Stimulated activated CD4-positive, alpha-beta T cell treated with anti-CD3 and anti-CD28 coated beads, Interleukin-1b, Interleukin-23, amount 100 ng/mL, for 4 hours (primary cell): ENCODE measurements around the gene MEPCE.

Source experiments
- DNase-seq, 2 donors: peaks; one replicate each; pipeline ENCODE4 v3.0.0-alpha.2; 2020; ENCODE audit warnings: low read depth in 2 of 2

The MEPCE gene

DNA sequence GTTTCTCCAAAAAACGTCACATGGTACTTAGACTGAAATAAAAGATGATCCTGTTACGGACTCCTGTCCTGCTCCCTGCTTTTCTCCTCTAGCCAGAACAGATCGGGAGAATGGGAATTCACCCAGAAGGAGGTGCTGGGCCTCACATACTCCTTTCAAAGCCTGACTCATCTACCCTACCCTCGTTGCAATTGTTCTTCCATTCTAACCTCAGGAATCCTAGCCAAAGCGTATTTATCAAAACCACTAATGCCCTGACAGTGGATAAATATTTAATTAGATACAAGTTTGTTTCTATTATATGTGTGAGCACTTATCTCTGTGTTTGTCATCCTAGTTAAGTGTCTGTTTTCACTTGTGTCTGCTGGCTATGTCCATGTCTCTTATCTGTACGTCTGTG, 22.9 kb upstream of the MEPCE start:
- DNase-seq, result no peak

DNA sequence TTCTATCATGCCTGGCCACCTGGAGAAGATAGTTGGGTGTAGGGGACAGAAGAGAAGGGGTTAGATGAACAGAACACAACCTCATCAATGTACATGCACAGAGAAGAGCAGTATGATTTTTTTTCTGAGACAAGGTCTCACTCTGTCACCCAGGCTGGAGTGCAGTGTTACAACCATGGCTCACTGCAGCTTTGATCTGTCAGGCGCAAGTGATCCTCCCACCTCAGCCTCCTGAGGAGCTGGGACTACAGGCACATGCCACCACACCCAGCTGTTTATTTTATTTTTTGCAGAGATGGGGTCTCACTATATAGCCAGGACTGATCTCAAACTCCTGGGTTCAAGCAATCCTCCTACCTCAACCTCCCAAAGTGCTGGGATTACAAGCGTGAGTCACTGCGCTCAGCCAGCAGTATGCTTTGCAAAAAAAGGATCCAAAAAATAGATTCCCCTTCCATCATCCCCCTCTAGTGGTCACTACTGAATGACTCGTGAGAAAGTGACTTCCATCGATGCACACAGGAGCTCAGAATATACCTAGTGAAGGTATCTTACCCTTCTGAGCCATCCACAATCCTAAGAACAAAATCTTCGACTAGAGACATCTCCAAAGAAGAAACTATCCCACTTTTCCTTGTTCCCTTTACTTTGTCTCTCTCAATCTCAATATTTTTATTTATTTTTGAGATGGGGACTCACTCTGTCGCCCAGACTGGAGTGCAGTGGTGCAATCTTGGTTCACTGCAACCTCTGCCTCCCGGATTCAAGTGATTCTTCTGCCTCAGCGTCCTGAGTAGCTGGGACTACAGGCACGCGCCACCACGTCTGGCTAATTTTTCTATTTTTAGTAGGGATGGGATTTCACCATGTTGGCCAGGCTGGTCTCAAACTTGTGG, 22.1 kb upstream of the MEPCE start:
- peak in 1 of 2 donors; percentile 41 for DNase-seq

GRCh38 chr7:100411101-100411500, 18.5 kb upstream of the MEPCE start:
- no peak for DNase-seq

GRCh38 chr7:100413346-100413745, 16.3 kb upstream of the MEPCE start:
- DNase-seq, result no peak

- DNase-seq, result no peak
Observed at GRCh38 chr7:100413889-100414288, 15.7 kb upstream of the MEPCE start.

GRCh38 chr7:100415448-100415847, 14.2 kb upstream of the MEPCE start:
- no peak for DNase-seq

DNA sequence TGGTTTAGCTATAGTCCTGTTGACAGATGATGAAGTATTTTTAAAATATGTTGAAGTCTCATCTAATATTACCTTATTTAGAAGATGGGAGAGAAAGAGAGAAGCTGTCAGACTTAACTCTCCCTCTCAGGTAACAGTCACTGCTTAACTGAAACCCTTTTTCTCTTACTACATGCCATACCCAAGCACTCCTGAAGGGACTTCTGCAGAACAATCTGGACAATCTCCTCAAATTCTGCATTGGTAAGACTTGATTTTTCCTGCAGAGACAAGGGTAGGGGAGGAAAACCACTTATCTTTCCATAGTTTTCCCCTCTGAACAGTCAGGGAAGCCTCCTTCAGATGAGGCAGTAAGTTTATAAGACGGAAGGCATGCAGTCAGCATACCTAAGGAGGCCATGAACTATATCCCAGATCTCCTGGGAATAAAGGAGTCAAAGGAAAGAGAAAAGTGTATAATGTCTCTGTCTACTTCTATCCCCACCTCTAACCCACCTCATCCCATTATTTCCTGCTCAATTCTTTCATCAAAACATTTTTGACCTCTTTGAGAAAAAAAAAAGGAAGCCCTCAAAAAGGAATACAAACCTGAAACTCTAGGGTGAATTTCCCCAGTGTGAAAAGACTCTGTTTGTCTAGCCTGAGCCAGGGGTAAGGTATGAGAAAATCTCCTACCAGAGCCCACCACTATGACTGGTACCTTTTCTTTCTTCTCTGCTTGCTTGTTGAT, 10.5 kb upstream of the MEPCE start:
- DNase-seq, result no peak

DNA sequence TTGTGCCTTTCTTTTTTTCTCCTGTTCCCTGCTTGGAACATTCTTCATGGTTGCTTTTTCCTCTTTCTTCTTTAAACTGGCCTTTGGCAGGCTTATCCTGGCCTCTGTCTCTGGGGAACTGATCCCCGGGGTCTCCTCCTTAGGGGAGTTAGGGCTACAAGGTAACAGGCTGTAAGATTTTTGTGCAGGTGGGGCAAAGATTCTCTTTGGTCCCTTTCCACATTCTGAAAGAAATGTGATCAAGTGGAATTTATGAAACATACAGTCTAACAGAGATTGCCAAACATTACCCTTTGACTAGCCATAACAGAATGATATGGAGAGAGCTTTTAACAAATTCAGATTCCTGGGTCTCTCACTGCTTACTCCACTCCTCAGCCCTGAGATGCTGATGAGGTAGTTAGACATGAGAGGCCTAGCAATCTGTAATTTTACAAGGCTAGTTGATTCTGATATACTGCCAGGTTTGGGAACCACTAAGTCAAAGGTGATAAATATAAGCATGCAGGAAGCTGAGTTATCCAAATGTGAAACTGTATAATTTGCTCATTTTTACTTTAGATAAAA, 9.9 kb upstream of the MEPCE start:
- DNase-seq, result no peak

GRCh38 chr7:100423315-100423714, 6.3 kb upstream of the MEPCE start:
- no peak for DNase-seq

- DNase-seq, result no peak
Observed at GRCh38 chr7:100425347-100425746, 4.3 kb upstream of the MEPCE start.

- DNase-seq, result no peak
Observed at GRCh38 chr7:100426516-100426915, 3.1 kb upstream of the MEPCE start.

DNA sequence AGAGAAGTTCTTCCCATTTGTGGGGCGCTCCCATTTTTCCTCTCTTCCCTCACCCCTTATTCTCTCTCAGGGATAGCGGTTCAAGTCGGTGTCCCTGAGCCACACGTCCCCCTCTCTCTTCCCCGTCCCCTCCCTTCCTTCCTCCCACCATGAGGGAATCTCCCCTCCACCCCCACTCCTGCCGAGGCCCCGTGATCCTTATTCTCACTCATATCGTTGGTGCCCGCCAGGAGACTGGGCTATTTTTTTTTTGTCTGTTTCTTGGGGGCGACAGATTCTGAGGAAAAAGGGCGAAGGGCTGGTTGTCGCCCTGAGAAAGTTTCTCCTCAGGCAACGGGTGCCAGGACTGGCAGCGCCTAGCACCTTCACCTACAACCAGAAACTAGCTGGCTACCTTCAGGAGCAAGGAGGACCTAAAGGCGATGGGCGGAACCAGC, 1.9 kb upstream of the MEPCE start:
- no peak for DNase-seq

DNA sequence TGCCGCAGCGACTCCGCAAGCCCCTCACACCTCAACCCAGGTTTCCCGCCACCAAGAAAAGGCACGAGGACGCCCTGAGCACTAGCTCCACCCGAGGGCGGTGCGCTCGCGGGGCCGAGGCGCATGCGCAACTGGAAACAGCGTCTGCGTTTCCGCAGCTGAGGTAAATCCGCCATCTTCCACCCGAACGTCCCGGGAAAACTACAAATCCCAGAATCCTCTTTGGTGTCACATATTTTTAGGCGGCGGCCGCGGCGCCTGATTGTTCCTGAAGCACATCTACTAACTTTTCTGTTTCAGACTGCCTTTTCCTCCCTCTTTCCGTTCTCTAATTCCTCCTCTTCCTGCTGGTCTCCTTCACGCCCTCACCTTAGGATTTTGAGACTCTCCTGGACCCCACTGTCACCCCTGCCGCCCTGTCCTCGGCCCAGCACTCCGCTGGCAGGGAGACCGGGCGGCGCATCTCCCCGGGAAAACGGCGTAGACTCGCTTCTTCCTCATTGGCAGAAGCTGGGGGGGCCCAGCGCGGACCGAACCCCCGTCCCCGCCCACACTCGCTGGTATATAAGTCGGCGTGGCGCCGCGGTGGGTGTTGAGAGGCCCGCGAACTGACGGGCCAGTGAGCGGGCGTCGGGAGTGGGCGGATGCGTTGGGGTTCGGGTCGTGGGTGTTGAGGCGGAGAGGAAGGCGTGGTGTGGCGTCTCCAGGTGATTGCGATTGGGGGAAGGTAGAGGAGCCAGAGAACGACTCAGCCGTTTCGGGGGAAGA, 1.2 kb upstream of the MEPCE start, which contains the start of gene ZCWPW1:
TSS of gene ZCWPW1 (minus strand) at position 505 of the 768 bp plus-strand sequence. CDS start 8,054 bp downstream, outside the sequence.
- peak; percentile 95 to 98 for DNase-seq

DNA sequence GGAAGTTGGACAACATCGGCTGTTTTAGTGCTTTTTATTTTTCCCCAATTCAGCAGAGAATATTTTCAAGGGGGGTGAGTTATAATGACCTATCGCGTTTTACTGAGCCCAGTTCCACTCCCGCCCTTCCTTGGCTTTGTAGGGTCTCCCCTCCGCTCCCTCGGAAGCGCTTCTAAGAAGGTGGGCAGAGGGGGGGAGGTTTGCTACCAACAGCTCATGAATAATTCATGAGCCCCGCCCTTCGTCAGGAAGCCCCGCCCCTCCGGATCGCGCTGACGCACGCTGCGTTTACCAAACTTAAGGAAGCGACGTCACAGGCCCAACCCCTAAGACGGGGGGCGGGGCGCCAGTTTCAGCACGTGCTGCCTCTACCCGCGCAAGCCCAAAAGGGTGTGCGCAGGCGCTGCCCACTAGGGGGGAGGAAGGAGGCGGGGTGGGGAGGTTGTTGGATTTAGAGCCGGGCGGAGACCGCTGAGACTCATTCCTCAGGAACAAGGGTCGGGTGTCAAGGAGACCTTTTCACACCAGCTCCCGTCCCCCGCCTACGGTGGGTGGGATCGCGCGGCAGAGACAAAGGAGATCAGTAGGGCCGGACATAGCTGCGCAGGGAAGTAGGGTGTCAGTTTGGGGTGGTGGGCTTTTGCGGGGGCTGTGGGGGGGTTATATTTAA, 529 bp upstream of the MEPCE start:
- peak; percentile 100 for DNase-seq

- peak in 1 of 2 donors; percentile 35 for DNase-seq
Observed at GRCh38 chr7:100430493-100431285, 1.1 kb downstream of the MEPCE start.

- no peak for DNase-seq
Observed at GRCh38 chr7:100431286-100431735, 1.7 kb downstream of the MEPCE start.

DNA sequence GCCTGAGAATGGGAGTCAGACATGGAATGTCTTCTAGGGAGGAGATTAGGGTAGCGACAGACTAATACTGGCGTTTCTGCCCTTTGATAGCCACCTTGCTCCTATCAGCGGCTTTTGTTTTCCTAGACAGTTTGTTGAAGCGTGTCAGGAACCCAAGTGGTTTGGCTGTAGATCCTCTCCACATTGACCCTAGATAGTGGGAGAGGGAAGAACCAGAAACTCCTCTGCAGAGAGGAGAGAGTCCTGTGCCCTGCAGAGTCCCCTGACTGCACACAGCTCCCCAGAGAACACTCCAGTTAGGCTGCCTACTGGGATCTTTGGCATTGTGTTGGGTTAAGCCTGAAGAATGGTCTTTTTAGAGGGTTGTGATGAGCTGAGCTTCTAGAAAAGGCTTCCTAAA, 2.4 kb downstream of the MEPCE start:
- DNase-seq, result no peak

- DNase-seq, result no peak
Observed at GRCh38 chr7:100432621-100433275, 3.1 kb downstream of the MEPCE start.

GRCh38 chr7:100433276-100433591, 3.6 kb downstream of the MEPCE start:
- no peak for DNase-seq
